Measurements from ENCODE around the gene PKN2.

Gene PKN2

DNA sequence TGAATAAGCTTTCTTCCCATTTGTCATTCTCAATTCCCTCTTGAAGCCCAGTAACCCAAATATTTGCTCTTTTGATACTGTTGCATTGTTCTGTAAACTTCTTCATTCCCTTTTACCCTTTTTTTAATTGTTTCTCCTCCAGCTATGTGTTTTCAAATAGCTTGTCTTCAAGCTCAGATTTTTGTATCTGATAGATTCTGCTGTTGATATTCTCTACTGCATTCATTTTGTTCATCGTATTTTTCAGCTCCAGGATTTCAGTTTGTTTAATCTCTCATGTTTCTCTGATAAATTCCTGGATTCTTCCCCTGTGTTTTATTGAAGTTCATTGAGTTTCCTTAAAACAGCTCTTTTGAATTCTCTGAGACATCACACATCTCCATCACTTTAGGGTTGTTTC is 51.8 kb downstream of the PKN2 start:
- no peak for DNase-seq

DNA sequence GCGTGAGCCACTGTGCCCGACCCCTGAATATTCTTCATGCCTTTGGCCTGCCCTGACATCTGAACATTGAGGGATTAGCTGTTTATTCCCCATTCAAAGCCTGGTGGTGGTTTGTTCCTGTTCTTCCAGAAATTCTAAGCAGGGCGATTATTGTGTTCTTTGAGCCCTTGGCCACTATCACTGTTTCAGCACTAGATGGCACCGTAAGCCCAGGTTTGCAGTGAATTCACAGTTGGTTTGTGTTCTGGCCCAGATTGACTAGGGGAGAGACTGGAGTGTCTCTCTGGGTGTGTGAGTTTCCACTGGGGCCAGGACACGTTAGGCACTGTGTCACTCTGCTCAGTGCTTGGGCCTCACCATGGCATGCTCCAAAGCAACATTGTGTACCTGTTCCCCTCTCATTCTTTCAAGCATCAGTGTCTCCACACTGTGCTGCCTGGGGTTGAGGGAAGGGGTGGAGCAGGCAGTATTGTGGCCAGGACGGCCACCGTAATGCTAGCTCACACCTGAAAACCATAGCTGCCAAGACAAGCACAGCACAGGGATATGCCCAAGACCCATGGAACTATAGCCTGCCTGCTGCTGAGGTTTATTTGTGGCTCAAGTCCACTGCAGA is 52.7 kb downstream of the PKN2 start:
- DNase-seq: no peak

DNA sequence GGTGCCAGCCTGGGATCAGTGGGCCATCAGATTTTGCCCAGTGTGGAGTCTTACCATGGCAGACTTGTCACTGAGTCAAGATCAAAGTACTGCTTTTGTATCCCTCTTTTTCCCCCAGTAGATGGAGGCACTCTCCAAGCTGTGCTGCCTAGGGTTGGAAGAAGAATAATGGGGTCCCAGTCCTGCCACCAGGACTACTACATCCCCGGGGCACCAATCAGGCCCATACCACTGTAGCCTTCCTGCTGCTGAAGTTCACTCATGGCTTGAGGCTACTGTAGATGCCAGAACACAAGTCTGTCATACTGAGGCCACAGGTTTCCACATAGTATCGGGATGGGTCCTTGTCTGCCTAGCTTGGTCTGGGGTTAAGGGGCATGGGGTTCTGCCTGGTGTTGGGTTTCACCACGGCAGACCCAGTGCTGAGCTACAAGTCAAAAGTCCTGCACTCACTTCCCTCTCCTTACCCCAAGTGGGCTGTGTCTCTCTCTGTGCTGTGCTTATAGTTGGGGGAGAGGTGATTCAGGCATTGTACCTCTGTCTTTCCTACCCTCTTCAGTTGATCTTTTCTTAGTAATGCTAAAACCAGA is 53.4 kb downstream of the PKN2 start:
- DNase-seq: no peak

DNA sequence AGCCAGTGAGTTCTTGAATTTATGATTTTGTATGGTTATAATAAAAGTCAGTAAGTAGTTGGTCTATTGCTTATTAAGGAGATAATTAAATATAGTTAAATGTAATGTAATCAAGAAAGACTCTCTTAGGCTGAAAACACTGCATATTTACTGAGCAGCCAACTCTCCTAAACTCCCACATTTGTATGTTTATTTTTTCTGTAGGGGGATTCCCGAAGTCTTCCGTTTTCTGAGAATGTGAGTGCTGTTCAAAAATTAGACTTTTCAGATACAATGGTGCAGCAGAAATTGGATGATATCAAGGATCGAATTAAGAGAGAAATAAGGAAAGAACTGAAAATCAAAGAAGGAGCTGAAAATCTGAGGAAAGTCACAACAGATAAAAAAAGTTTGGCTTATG is 56.7 kb downstream of the PKN2 start:
- DNase-seq: no peak

DNA sequence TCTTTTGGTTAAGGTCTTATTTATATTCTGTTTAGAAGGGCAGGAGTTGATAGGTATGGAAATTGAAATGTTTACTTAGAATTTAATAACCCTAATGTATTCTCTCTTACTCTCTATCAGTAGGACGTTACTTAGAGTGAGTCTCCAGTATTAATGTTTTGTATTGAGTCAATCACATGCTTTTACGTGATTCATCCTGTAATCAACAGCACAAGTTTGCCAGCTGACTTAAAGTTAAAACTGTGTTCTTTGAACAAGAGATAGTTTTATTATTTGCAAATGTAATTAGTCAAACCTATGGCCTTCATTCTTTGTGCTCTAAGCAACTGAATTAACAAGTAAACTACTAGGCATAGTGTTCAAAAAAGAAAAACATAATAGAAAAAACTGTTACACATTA is 57.3 kb downstream of the PKN2 start:
- no peak for DNase-seq

DNA sequence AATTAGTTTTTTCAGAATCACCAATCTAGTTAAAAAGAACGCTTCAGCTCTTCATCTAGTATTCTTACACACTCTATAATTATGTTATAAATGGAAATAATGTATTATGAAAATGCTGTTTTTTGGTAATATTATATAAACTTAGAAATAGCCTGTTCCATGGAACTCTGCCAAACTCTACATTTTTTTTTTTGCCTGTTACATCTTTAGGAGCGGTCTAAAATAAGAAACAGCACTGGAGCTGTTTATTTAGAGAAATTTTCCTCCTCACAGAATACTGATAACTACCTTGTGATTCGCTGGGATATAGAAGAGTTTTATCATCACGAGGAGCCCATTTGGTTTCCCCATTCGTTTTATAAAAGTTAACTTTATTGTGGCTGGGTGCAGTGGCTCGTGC is 58.5 kb downstream of the PKN2 start:
- no peak for DNase-seq

DNA sequence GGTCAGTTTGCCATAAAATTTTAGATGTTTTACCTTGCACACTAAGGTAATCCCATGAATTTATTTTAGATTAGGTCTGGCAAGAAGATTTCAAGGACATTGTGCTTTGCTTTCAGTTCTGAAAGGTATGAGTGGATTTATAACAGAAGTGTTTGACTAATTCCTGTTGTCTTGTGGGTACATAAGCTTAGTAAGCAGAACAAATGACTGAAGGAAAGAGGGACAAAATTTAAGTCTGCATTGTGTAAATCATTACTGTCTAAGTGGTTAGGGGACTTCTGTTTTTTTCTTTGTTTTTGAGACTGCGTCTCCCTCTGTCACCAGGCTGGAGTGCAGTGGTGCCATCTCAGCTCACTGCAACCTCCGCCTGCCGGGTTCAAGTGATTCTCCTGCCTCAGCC is 60.1 kb downstream of the PKN2 start:
- no peak for DNase-seq

DNA sequence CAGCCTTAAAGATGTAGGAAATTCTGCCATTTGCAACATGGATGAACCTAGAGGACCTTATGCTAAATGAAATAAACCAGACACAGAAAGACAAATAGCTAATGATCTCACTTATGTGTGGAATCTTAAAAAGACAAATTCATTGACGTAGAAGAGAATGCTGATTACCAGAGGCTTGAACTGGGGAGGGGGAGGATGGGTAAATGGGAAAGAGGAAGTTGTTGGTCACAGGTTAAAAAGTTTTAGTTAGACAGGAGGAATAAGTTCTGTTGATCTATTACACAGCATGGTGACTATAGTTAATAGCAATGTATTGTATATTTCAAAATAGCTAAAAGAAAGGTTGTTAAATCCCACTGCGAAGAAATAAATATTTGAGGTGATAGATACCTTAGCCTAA is 62.8 kb downstream of the PKN2 start:
- no peak for DNase-seq

DNA sequence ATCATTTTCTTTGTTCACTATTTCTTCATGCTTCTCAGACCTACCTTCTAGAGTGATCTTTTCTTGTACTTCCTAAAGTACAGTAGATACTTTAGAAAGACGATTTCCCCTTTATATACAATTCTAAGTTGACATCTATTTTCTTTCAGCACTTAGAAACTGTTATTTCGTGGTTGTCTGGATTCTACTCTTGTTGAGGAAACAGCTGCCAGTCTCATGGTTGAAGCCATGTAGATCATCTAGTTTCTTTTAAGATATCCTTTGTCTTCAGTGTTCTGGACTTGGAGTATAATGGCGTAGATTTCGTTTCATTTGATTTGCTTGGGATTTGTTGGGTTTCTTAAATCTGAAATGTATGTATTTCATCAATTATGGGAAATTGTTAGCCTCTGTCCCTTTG is 67.6 kb downstream of the PKN2 start:
- no peak for DNase-seq

DNA sequence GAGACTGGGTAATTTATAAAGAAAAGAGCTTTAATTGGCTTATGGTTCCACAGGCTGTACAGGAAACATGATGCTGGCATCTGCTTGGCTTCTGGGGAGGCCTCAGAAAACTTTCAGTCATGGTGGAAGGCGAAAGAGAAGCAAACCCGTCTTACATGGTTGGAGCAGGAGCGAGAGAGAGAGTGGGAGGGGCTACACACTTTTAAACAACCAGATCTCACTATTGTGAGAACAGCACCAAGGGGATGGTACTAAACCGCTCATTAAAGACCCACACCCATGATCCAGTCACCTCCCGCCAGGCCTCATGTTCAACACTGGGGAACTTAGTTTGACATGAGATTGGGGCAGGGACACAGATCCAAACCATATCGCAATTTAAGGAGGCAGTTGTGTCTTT is 69.4 kb downstream of the PKN2 start:
- DNase-seq: no peak

DNA sequence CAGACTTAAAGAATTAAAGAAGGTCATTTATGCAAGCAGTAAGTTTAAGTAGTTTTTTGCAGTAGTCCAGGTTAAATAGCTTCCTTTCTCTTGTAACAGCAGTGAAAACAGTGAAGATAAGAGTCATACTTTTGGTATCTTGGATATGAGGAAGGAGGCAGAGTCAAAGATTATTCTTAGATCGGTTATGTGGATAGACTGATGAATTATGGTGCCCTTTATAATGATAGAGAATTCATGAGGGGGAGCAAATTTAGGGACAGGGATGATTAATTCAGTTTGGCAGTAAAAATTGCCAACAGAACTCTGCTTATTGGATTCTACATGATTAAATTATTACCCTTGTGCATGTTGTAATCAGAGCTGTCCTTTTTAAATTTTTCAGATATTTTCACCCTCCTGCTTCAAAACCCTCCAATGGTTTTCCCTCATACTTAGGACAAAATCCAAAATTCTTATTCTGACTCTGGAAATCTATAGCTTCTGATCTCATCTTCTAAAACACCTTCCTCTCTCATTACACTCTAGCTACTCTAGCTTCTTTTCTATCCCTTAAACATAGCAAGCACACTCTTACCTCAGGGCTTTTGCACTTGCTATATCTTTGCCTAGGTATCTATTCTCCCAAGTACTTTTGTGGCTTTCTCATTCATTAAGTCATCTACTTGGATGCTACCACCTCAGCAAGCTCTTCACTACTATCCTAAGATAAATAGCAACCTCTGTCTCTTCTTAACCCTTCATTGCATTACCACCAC is 79.8 kb downstream of the PKN2 start:
- DNase-seq: no peak

DNA sequence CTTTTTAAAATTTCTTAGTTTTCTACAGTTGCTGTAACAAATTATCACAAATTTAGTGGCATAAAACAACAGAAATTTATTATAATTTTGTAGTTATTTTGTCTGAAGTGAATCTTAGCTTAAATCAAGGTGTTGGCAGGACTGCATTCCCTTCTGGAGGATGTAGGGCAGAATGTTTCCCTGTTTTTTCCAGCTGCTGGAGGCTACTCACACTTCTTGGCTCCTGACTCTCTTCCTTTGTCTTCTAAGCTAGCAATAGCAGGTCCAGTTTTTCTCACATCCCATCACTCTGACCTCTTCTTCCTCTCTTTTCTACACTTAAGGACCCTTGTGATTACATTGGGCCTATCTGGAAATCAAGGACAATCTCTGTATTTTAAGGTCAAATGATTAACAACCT is 84.1 kb downstream of the PKN2 start:
- DNase-seq: no peak

DNA sequence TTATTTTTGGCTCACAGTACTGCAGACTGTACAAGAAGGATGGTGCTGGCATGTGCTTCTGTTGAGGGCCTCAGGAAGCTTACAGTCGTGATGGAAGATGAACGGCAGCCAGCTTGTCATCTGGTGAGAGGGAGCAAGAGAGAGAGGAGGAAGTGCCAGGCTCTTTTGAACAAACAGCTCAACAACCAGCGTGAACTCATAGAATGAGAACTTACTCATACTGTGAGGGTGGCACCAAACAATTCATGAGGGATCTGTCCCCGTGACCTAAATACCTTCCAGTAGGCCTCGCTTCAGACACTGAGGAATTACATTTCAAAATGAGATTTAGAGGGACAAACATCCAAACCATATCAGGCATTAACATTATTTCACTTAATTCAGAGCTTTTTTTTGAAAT is 84.7 kb downstream of the PKN2 start:
- no peak for DNase-seq

DNA sequence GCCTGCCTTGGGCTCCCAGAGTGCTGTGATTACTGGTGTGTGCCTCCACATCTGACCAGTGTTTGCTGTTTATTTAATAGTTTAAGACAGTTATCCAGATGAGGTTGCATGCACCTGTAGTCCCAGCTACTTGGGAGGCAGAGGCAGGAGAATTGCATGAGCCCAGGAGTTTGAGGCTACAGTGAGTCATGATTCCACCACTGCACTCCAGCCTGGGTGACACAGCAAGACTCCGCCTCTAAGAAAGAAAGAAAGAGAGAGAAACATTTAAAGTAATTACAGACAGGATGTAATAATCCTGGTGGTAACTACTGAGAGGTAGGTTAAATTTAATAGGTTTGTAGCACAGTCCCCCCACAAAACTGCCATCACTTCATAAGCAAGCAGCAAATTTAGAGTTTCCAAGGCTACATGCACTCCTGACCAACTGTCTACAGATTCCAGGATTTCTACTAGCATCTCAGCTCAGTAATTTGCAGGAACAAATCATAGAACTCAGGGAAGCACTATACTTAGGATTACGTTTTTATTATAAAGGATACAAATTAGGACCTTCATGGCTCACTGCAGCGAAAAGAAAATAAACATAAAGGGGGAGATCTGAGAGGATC is 89.6 kb downstream of the PKN2 start:
- no peak for DNase-seq

DNA sequence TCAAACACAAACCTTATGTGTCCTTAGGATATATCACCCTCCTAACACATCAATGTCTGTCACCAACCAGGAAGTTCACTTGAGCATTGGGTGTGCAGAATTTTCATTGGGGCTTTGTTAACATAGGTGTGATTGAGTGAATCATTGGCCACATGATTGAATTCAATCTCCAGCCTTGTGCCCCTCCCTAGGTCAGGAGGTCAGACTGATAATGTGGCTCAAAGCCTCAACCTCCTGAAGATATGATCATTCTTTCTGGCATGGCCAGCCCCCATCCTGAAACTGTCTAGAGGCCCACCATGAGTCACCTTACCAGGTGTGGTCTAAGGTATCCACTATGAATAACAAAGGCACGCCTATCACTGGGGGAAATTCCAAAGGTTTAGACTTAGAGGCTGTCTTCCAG is 90.1 kb downstream of the PKN2 start:
- DNase-seq: no peak

DNA sequence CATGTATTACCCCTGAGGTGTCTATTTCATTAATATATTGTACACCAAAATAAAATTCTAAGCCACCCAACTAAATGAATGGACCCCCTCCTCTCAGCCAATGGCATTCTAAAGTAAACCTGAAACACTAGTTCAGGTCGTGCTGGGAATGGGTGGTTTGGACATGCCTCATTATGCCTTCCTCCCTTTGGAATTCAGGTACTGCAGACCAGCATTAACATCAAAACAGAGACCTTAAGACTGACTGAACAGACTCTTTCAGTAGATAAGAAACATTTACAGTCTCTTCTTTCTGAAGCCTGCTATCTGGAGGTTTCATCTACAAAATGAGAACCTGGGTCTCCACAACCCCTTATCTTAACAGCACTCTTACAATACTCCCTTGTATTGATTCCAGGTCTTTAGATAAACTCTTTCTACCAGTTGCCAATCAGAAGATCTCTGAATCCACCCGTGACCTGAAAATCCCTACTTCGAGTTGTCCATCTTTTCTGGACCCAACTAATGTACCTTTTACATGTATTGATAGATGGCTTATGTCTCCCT is 93.6 kb downstream of the PKN2 start:
- no peak for DNase-seq

DNA sequence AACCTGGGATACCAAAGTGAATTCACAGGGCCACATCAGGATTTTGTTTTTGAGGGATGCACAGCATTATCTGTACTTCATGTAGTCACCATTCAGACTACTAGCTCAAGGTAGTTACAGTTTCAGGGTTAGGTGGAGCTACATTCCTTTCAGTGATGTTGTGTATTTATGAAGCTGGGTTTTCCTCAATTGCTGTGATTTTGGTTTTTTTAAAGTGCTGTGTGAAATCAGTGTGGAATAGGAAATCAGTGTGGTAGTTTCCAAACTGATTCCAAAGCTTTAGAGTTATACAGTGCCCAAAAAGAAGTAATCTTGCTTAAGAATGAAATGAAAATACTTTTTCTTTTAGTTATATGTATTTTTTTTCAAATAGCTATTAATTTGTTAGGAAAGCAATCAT is 95.8 kb downstream of the PKN2 start:
- DNase-seq: no peak

DNA sequence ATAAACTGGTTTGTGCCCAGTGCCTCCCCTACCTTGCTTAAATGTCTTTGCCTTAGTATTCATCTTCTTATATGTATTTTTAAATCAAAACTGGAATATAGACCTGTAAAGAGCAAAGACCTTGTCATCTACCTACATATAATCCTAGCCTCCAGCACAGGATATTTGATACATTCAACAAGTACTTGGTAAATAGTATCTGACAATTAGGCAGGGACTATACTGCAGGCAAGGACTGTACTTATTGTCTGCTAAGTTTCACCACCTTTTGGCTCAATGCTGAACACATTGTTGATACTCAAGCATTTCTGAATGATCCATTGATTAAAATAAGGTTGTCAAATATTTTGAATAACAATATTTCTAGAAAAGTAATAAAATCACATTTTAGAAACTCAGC is 96.4 kb downstream of the PKN2 start:
- DNase-seq: peak in 1 of 3 experiments; percentile 52

DNA sequence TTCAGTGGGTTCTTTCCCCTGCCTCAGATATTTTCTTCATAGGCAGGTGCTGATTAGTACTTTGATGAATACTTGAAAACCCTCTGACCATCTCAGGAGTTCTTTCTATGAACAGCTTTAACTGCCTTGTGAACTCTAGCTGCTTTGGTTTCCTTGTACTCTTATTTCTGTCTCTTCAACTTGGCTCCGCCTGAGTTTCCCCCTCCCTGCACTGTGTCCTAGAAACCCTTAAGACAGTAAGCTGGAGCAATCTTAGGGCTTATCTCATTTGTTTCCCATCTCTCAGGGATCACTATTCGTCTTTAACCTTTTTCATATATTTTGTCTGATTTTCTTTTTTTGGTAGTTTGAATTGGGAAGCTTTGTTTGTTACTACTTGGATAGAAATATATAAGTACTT is 99.1 kb downstream of the PKN2 start:
- DNase-seq: no peak

DNA sequence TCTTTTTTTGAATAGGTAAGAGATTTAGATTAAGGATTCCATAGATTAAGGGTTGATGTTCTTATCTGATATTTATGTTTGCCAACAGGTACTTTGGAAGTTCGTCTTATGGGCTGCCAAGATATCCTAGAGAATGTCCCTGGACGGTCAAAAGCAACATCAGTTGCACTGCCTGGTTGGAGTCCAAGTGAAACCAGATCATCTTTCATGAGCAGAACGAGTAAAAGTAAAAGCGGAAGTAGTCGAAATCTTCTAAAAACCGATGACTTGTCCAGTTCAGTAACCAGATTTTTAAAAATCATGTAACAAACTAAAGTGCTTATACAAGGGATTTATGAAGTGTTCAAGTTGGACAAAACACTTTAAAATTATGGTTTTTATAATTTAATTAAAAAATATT is 100.5 kb downstream of the PKN2 start:
- no peak for DNase-seq

DNA sequence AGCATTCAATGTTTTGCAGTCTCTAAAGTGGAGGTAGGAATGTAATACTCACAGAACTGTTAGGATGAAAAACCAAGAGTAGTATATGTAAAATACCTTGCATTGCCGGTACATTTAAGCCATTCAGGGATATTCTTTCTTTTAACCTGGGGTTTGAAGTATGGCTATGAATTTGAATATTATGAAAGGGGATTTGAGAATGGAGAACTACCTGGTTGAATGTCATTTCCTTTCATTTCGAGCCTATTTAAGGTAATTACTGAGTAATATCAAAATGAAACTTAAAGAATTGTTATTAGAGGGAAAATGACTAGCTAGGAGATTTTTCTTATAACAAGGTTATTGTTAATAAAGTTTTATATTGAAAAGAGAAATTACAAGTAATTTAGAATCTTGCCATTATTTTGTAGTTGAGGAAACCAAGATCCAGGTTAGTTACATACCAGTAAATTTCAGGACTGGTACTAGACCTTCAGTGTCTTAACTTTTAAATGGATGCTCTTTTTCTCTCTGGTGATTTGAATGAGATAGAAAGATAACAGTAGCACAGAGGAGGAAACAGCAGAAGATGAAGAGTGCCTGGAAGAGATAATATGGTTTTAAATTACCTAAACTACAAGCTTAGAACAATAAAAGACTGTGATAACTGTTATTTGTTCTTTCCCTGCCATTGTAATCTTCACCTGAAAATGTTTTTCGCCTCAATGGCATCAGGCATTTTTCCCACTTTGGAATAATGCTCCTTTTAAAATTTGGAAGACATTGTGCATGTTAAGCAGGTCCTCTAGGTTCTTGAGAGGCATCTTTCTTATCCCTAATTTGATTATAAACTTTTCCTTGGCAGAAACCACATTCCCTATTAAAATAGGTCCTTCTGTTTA is 103.2 kb downstream of the PKN2 start:
- DNase-seq: no peak

DNA sequence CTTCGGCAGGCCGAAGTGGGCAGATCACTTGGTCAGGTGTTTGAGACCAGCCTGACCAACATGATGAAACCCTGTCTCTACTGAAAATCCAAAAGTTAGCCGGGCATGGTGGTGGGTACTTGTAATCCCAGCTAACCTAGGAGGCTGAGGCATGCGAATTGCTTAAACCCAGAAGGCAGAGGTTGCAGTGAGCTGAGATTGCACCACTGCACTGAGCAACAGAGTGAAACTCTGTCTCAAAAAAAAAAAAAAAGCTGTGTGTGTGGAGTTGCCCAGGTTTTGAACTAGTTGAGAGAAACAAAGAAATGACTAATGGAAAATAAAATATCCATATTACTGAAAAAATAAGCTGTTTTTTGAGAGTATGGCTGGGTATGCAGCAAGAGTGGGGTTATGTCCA is 107.1 kb downstream of the PKN2 start:
- no peak for DNase-seq

DNA sequence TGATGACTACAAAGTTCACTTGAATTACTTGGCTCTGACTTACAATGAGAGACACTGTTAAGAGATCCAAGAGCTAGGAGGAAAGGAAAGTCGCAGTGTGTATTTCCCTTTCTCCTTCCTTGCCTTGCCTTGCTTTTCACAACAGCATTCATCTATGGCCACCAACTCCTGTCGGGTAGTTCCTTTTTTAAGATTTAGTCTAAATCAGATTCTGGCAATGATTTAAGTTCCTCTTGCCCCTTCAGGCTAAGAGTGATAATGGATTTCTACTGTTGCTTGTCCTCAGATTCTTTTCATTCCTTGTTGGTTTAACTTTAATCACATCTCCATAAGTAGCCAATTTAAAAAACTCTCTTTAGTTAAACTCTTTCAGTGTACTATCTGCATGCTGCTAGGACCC is 115.4 kb downstream of the PKN2 start:
- DNase-seq: no peak
